Liver (tissue), 9 donors: Measurements from ENCODE around the gene GRIK1. TPM values are rescaled to one million over a fixed set of nuclear protein-coding genes. Genes with fewer than 3 reads are reported as not detected.

ENCODE experiments used
- DNase-seq: peaks from one replicate; pipeline ENCODE4 v3.0.0-alpha.2; 2017; ENCODE audit warnings: low spot score
- H3K27ac ChIP-seq, 2 donors: one replicate each; pipeline ENCODE4 v1.7.0; 2013; ENCODE audit warnings: inconsistent platforms in 2 of 2, low read length in 2 of 2, control low read depth in 1 of 2, low read depth in 1 of 2, mild to moderate bottlenecking in 1 of 2
- H3K27me3 ChIP-seq, 4 donors: one replicate each; pipeline versions ENCODE4 v1.6.1 to v1.7.0; 2013; ENCODE audit warnings: low read length in 3 of 4, inconsistent platforms in 1 of 4, mild to moderate bottlenecking in 1 of 4, moderate library complexity in 1 of 4; ENCODE audit not compliant: control insufficient read depth in 4 of 4, insufficient read depth in 4 of 4
- H3K36me3 ChIP-seq, 4 donors: one replicate each; pipeline versions ENCODE4 v1.6.1 to v1.7.0; 2013; ENCODE audit warnings: low read length in 3 of 4, mild to moderate bottlenecking in 3 of 4, low read depth in 1 of 4, moderate library complexity in 1 of 4; ENCODE audit not compliant: control insufficient read depth in 4 of 4, insufficient read depth in 3 of 4
- H3K4me1 ChIP-seq, 4 donors: one replicate each; pipeline versions ENCODE4 v1.6.1 to v1.7.0; 2013; ENCODE audit warnings: low read length in 3 of 4, mild to moderate bottlenecking in 3 of 4, moderate library complexity in 1 of 4; ENCODE audit not compliant: control insufficient read depth in 4 of 4, insufficient read depth in 4 of 4
- H3K4me3 ChIP-seq, 3 donors: one replicate each; pipeline versions ENCODE4 v1.6.1 to v1.7.0; 2013; ENCODE audit warnings: low read length in 3 of 3, control low read depth in 1 of 3, low read depth in 1 of 3, mild to moderate bottlenecking in 1 of 3
- H3K9ac ChIP-seq, 2 donors: one replicate each; pipeline ENCODE4 v1.7.0; 2013; ENCODE audit warnings: low read length in 2 of 2, mild to moderate bottlenecking in 2 of 2, moderate library complexity in 2 of 2, control low read depth in 1 of 2, low read depth in 1 of 2
- H3K9me3 ChIP-seq, 4 donors: one replicate each; pipeline versions ENCODE4 v1.6.1 to v1.7.0; 2013; ENCODE audit warnings: low read length in 3 of 4; ENCODE audit not compliant: control insufficient read depth in 4 of 4
- ATF3 ChIP-seq: IDR thresholded peaks from 2 replicates; pipeline ENCODE4 v1.6.1; 2016; ENCODE audit warnings: antibody characterized with exemption
- CTCF ChIP-seq: fragments of 150-350 bp; IDR thresholded peaks from 2 replicates; pipeline ENCODE4 v1.5.1; 2017; ENCODE audit warnings: improper control_type of control experiment, low read depth, low read length; ENCODE audit not compliant: missing input control
- EGR1 ChIP-seq, 2 donors: IDR thresholded peaks; 2 replicates each; pipeline ENCODE4 v1.6.1; 2016 to 2018; ENCODE audit warnings: antibody characterized with exemption in 2 of 2, low read depth in 2 of 2
- FOXA1 ChIP-seq: IDR thresholded peaks from 2 replicates; pipeline ENCODE4 v1.6.1; 2016; ENCODE audit warnings: antibody characterized with exemption
- FOXA2 ChIP-seq: IDR thresholded peaks from 2 replicates; pipeline ENCODE4 v1.6.1; 2016; ENCODE audit warnings: antibody characterized with exemption
- GABPA ChIP-seq, 2 donors: IDR thresholded peaks in 1 of 2; conservative IDR thresholded peaks in 1 of 2; 2 replicates each; pipeline ENCODE4 v1.6.1; 2016; ENCODE audit warnings: antibody characterized with exemption in 2 of 2, mild to moderate bottlenecking in 1 of 2, moderate library complexity in 1 of 2
- HNF4A ChIP-seq, 2 donors: conservative IDR thresholded peaks; 2 replicates each; pipeline ENCODE4 v1.6.1; 2016; ENCODE audit warnings: antibody characterized with exemption in 2 of 2, mild to moderate bottlenecking in 2 of 2
- HNF4G ChIP-seq: IDR thresholded peaks from 2 replicates; pipeline ENCODE4 v1.6.1; 2016; ENCODE audit warnings: antibody characterized with exemption
- JUND ChIP-seq, 2 donors: IDR thresholded peaks; 2 replicates each; pipeline ENCODE4 v1.6.1; 2016; ENCODE audit warnings: antibody characterized with exemption in 2 of 2
- MAX ChIP-seq: IDR thresholded peaks from 2 replicates; pipeline ENCODE4 v1.6.1; 2016; ENCODE audit warnings: antibody characterized with exemption
- NR2F2 ChIP-seq: IDR thresholded peaks from 2 replicates; pipeline ENCODE4 v1.6.1; 2016; ENCODE audit warnings: antibody characterized with exemption
- RAD21 ChIP-seq, 2 donors: IDR thresholded peaks; 2 replicates each; pipeline ENCODE4 v1.6.1; 2016; ENCODE audit warnings: antibody characterized with exemption in 2 of 2, mild to moderate bottlenecking in 2 of 2
- REST ChIP-seq: IDR thresholded peaks from 2 replicates; pipeline ENCODE4 v1.6.1; 2016; ENCODE audit warnings: antibody characterized with exemption, mild to moderate bottlenecking
- RXRA ChIP-seq, 2 donors: IDR thresholded peaks; 2 replicates each; pipeline ENCODE4 v1.6.1; 2017 to 2018; ENCODE audit warnings: antibody characterized with exemption in 2 of 2, mild to moderate bottlenecking in 1 of 2
- SP1 ChIP-seq: IDR thresholded peaks from 2 replicates; pipeline ENCODE4 v1.6.1; 2018; ENCODE audit warnings: antibody characterized with exemption, mild to moderate bottlenecking
- TAF1 ChIP-seq: conservative IDR thresholded peaks from 2 replicates; pipeline ENCODE4 v1.6.1; 2016; ENCODE audit warnings: antibody characterized with exemption, mild to moderate bottlenecking
- YY1 ChIP-seq: IDR thresholded peaks from 2 replicates; pipeline ENCODE4 v1.6.1; 2016; ENCODE audit warnings: antibody characterized with exemption, mild to moderate bottlenecking
- ZBTB33 ChIP-seq: IDR thresholded peaks from 2 replicates; pipeline ENCODE4 v1.6.1; 2016; ENCODE audit warnings: antibody characterized with exemption
- WGBS: extraction: QIAGEN DNeasy Blood & Tissue Kit; methylation state at CpG from one replicate; pipeline ENCODE4 v1.1.7; 2013; 5-methylcytosine and 5-hydroxymethylcytosine counted together
- polyA plus RNA-seq, 2 donors: library from polyadenylated mRNA; stranded (reverse) in 1 of 2; unstranded in 1 of 2; fragments of 200-250 nt in 1 of 2; fragments of >200 nt in 1 of 2; fragmentation: Nextera tagmentation in 1 of 2; extraction: Ambion mirVana in 1 of 2; gene quantifications; one replicate each; pipeline versions ENCODE4 v1.2.1 to v1.2.3, GENCODE V29; 2013 to 2015
- total RNA-seq, 2 donors: library from RNA; depleted of rRNA; stranded (reverse); fragments of >200 nt; gene quantifications; one replicate each; pipeline ENCODE4 v1.2.3, GENCODE V29; 2014
- donor health status: healthy.
- donor health status: healthy.
- donor health status: healthy.
- donor health status: healthy.
- donor health status: healthy.

GRIK1 gene
- total and polyA plus RNA-seq, 4 donors: 0.02 to 0.14 (median 0.05) TPM; not detected in 1

DNA sequence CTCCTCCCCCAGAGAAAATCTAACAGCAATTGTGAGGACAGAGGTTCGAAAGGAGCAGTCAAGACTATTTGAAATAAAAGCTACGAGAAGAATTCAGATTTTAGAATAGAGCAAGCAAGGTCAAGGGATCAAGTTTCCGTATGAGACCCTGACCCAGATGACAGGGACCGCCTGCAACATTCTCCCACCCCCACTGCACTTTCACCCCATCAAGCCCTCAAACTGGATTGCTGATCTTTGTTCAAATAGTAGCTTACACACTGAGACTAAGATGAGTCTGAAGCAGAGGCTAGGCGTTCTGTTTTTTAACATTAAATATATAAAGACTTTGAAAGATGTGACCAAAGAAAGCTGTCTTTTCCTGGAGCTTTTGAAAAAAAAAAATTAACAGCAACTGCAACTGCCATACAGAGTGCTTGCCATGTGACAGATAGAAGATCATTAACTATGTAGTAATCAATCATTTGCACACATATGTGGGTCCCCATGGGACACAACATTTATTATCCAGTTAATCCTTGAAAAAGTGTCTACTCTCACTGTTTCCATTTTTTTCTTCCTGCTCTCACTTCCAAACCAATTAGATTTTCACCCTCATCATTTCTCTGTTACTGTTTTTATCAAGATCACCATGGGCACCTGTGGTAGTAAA, 120.0 kb downstream of the GRIK1 start:
- Histone ChIP-seq H3K4me1 (peaks cover 2 to 23% (median 20%) of the 10 kb centered on the region in 4 donors), H3K9ac (no peak overlapping the region), H3K4me3 (no peak overlapping the region), H3K36me3 (no peaks in the 10 kb centered on the region), H3K9me3 (no peaks in the 10 kb centered on the region), H3K27me3 (no peaks in the 10 kb centered on the region), H3K27ac (no peak overlapping the region)
- no peak for DNase-seq
- 48% methylated on average over 5 of the region's 5 CpGs for WGBS
- TF ChIP-seq HNF4A (conservative IDR thresholded peaks at IDR 0.05) (peak; percentile 11 to 60), MAX (no peak), SP1 (peak; percentile 55), YY1 (no peak), TAF1 (no peak), FOXA1 (no peak), FOXA2 (no peak), GABPA (IDR thresholded peaks at IDR 0.05 in 1 of 2, conservative IDR thresholded peaks at IDR 0.05 in 1 of 2) (no peak), ZBTB33 (no peak), REST (no peak), ATF3 (no peak), EGR1 (IDR thresholded peaks at IDR 0.05; ENCODE audit: low read depth in 2 of 2) (no peak), RAD21 (IDR thresholded peaks at IDR 0.05) (no peak), JUND (IDR thresholded peaks at IDR 0.05) (no peak), RXRA (IDR thresholded peaks at IDR 0.05) (peak in 1 of 2 donors; percentile 20), CTCF (no peak), HNF4G (no peak), NR2F2 (peak; percentile 55)
